OCI-LY7 (cell line): Measurements from ENCODE around the gene THSD7A.

Source experiments
- CTCF ChIP-seq: fragments of 200-600 bp; sonication (generic); conservative IDR thresholded peaks from 2 replicates; pipeline ENCODE4 v1.5.1; 2014; ENCODE audit warnings: mild to moderate bottlenecking, antibody characterized with exemption, low read length, moderate library complexity, mixed read lengths
- EZH2phosphoT487 ChIP-seq: fragments of 200-600 bp; sonication (generic); IDR thresholded peaks from 2 replicates; pipeline ENCODE4 v1.6.1; 2018; ENCODE audit warnings: low read depth, borderline replicate concordance, mild to moderate bottlenecking, mixed run types, antibody characterized with exemption, low read length, moderate library complexity, mixed read lengths

DNA sequence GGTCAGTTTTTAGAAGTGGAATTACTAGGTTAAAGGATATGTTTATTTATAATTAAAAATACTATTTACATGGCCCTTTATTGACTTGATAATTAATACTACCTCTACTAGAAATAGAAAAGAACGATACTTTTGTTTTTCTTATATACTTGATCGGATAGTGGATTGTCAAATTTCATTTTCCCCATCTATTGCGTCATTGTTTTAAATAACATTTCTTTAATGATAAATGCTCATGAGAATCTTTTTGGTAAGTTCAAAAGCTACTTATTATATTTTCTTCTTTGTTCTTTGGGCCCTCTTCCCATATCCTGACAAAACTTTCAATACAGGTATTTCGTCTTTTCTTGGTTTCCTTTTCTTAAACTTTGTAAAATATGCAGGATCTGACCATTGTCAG, 465.9 kb downstream of the THSD7A start:
- TF ChIP-seq CTCF (no peak), EZH2phosphoT487 (no peak)
